NCI-H2081 treated with DMSO at 0.1 percent for 48 hours (cell line): ENCODE results near the gene P2RX1.

Experiments
- DNase-seq: peaks from one replicate; lab custom pipeline; 2025; lab: John Stamatoyannopoulos, UW

P2RX1 gene

GRCh38 chr17:3915995-3916696, at the start of gene P2RX1:
P2RX1 (minus strand) TSS chr17:3916465; CDS start chr17:3916225, 240 bp downstream.
- DNase-seq, result no peak

DNA sequence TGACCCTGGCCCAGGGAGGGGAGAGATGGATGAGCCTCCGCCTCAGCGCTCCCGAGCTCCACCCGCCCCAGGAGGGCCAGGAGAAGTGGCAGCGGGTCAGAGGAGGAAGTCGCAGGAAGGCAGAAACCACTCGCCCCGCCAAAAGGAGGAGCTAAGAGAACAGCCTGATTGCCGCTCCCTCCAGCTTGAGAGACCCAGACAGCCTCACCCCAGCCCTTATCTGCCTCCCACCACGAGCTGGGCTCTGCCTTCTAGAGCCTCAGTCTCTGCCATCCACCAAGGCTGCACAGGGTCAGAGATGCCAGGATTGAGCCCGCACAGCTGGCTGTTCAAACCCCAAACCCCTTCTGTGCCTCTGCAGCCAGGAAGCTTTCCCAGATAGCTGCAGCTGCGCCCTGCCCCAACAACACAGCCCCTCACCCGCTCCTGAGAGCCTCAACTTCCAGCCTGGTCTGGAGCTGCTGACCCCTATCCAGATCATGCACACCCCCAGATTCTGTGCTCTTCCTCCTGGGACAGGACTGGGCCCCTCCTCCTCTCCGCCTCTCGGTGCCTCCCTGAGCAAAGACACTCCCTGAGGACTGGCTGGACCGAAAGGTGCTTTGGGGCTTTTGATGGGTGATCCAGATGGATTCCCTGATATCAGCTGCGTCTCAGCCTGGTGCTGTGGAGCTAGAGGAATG, 49.0 kb upstream of the P2RX1 start:
- no peak for DNase-seq

DNA sequence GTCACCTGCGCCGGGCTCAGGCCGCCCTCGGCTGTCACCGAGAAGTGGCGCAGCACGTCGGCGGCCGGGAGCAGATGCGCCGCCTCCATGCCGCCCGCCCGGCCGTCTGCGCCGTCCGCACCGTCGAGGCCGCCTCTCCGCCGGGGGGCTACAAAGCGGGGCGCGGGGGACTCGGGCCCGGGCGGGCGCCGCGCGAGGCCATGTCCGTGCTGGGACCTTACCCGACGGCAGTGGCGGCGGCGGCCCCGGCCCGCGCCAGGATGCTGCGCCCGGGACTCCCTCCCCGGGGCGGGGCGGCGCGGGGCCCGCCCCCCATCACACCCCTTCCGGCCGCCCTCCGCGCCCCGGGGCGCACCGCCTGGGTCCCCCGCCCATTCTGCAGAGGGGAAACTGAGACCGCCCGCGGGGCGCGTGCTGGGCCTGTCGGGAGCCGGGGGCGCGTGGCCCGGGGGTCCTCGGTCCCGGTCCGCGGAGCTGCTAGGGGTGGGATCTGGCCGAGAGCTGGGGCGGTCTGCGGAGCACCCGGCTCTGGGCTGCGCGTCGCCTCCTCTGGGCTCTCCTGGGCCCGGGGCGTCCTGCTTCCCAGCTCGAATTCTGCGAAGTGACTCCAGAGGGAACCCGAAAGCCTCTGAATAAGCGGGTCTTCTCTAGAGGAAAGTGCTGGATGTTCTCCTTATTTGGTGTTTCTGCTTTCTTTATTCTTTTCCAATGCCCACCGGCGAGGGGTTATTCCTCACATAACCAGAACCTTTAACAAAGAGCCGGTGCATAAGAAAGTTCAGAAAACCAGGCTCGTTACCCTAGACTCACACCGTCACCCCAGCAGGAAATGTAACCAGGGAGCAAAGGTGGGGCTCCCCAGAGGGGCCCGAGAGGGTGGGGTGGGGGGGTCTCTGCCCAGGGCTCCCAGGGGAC, 48.2 kb upstream of the P2RX1 start, which contains the start of gene ATP2A3:
Gene ATP2A3, minus strand, starts transcription at position 235 of the 915 bp plus-strand sequence. Its CDS starts 146 bp downstream, at position 89.
- no peak for DNase-seq

GRCh38 chr17:3963237-3964201, 47.3 kb upstream of the P2RX1 start:
- DNase-seq, result no peak

DNA sequence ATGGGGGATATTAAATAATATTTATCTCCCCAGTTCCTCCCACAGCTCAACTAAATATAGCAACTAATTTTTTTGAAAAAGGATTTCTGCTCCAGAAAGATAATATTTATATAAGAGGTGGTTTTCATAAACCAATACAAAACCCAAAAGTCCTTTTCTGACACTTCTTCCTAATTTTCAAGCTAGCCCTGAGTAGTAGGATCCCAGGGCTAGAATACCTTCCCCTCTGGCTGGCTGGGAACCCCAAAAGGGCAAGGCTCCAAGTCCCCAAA, 46.6 kb upstream of the P2RX1 start:
- DNase-seq, result no peak

GRCh38 chr17:3962217-3962964, 46.1 kb upstream of the P2RX1 start:
- no peak for DNase-seq

- DNase-seq, result no peak
These were observed 45.3 kb upstream of the P2RX1 start for GRCh38 chr17:3961564-3962047.

DNA sequence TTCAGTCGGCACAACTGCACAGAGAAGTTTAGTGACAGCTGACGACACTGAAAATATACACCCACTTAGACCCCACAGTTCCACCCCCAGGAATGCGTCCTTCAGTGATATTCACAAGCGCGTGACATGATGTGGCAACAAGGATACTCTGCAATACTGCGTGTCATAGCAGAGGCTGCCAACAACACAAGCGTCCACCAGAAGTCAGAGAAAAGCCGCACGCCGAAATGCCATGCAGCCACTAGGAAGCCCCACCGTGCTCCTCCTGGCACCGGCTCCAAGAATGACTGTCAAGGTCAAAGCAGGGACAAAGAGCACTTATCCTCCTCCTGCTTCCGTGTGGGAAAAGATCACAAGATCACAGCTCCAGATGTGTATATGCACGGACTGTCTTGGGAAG, 44.5 kb upstream of the P2RX1 start:
- DNase-seq, result no peak

DNA sequence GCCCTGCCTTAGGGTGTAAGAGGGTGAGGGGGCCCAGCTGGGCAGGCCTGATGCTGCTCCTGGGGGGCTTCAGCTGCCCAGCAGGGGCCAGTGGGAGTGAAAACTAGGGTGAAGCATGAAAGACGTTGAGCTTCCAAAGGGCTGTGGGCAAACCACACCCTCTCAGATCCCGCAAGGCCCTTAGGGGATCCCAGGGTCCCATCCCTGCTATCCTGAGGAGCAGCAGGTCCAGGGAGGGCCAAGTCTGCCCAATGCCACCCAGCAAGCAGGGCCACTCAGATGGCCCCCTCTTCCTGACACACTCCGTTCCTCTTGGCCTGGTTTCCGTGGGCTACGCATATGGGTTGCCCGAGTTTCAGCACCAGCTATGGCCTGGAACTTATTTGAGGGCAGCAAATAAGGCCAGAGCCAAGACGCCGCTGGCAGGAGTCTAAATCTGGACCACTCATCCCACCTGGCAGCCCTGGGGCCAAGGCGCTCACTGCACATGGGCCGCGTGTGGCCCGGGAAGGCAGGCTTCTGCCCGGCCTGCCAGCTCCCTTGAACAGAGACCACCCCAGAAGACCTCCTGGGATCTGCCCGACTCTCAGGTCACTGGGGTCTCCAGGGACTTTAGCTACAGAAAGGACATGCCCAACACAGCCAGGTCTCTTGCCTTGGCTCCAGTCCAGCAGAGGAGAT, 43.8 kb upstream of the P2RX1 start:
- no peak for DNase-seq

GRCh38 chr17:3959295-3959899, 43.1 kb upstream of the P2RX1 start:
- peak; percentile 61 for DNase-seq

DNA sequence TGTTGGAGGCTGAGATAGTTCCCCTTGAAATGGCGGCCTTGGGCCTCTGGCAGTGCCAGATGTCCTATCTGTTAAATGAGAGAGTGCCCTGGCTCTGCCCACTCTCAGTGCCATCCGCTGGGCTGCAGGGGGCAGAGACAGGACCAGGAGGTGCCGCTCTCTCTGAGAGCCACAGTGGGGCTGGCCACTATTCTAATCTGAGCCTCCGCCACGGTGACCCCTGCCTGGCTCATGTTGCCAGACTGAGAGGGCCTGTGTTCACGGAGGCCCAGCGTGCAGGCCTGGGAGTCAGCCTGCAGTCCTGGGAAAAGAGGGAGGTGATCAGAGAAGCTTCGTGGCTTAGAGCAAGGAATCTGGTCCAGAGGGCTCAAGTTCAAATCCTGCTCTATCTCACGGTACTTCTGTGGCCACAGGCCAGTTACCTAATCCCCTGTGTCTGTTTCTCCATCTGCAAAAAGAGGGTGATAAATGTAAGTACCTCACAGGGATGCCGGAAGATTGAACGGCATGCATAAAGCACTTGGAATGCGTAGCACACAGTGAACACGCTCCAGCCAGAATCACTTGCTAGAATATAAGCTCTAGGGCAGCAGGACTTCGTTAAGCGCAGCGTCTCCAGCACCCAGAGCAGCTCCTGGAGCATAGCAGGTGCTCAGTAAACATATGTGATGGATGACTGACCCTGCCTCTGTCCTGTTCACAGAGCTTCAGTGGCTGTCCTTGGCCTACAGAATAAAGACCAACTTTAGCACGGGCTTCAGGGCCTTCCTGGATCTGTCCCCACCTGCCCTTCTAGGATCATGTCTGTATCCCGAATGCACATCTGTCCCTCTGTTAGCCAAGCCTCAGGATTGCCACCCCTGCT, 41.7 kb upstream of the P2RX1 start:
- no peak for DNase-seq

GRCh38 chr17:3956983-3957382, 40.7 kb upstream of the P2RX1 start:
- DNase-seq, result peak; percentile 84

GRCh38 chr17:3956327-3956957, 40.2 kb upstream of the P2RX1 start:
- no peak for DNase-seq

DNA sequence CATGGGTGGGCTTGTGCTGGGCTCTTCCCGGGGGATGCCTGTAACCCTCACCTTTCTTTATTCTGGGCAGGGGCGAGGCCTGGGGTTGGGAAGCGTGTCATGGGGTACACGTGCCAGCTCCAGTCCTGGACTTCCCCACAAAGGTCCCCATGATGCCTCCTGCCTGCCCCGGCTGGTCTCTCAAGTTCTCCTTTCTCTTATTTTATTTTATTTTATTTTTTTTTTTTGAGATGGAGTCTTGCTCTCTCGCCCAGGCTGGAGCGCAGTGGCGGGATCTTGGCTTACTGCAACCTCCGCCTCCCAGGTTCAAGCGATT, 39.4 kb upstream of the P2RX1 start:
- no peak for DNase-seq

GRCh38 chr17:3954976-3955672, 38.9 kb upstream of the P2RX1 start:
- no peak for DNase-seq

- DNase-seq, result no peak
These were observed 37.8 kb upstream of the P2RX1 start for GRCh38 chr17:3954086-3954485.

- DNase-seq, result no peak
These were observed 37.3 kb upstream of the P2RX1 start for GRCh38 chr17:3953542-3953941.

- no peak for DNase-seq
These were observed 35.9 kb upstream of the P2RX1 start for GRCh38 chr17:3952186-3952585.
